ENCODE measurements around the gene NDUFS3.
"Not testable (repeated sequence)": the region's sequence is repeated elsewhere in the genome, so short reads cannot be mapped to it uniquely, and the experiment has no call there.

NDUFS3 gene

DNA sequence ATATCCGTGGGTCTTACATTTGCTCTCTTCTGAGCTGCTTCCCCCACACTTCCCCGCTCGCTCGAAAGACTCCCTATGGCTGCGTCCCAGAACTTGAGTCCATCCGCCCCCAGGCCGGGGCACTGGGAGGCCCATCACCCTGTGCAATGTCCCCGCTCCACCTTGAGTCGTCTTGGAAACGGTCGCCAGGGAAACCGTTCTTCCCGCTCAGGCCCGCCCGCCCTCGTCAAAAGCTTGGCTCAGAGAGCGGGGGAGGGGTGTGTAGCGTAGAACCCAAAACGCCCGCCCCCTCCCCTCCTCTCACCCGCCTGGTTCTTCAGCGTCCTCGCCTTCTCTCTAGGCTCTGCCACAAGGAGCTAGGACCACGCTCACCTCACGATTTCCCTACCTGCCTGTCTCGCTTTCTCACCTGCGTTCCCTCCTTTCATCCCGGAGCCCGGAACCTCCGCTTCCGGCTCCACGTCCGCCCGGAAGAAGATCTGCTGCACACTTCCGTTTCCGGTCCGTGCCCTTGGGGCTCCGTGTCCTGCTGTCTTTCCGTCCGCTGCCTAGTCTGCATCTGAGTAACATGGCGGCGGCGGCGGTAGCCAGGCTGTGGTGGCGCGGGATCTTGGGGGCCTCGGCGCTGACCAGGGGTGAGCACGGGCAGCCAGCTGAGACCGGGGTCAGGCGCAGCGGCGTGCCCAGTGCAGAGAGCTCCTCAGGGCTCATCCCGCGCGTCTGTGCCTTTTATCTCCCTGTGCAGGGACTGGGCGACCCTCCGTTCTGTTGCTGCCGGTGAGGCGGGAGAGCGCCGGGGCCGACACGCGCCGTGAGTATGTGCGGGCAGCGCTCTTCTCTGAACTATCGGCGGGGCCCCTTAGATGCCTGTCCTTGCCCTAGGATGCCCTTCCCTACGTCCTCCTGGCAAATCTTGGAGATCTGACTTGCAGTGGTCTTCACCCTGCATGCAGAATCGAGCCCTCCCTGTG lies at the start of gene NDUFS3, which contains the start of gene KBTBD4:
Gene NDUFS3 (plus strand): TSS at position 551 of the 971 bp plus-strand sequence. CDS start 18 bp downstream, at position 569.
Gene KBTBD4 (minus strand): TSS at position 447 of the 971 bp plus-strand sequence. CDS start 19 bp downstream, at position 428.
- DNase-seq, result peak; percentile 96

- DNase-seq, result no peak
Measured at GRCh38 chr11:47529951-47530350, 48.9 kb upstream of the NDUFS3 start.

DNA sequence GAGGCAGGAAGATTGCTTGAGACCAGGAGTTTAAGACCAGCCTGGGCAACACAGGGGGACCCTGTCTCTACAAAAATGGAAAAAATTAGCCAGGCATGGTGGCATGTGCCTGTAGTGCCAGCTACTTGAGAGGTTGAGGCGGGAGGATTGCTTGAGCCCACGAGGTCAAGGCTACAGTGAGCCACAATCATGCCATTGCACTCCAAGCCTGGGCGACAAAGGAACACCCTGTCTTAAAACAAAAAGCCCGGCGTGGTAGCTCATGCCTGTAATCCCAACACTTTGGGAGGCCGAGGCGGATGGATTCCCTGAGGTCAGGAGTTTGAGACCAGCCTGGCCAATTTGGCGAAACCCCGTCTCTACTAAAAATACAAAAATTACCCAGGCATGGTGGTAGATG lies 48.2 kb upstream of the NDUFS3 start:
- DNase-seq, result not testable (repeated sequence)

DNA sequence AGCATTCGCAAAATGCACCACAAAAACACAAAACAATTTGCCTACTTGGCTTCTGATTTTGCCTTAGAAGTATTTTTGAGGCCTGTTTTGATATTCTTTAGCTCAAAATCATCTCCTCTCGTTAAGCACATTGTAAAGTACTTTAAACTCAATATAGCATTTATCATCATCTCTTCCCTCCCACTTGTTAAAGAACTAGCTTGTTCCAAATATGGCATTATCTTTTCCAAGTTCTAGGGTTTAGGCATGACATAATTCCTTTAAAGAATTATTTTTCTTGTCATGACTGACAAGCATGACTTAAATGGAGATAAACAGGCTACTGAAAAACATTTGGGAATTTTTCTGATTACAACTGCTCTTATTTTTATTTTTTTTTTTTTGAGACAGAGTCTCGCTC lies 47.2 kb upstream of the NDUFS3 start:
- no peak for DNase-seq

- no peak for DNase-seq
Measured at GRCh38 chr11:47532597-47533213, 46.2 kb upstream of the NDUFS3 start.

DNA sequence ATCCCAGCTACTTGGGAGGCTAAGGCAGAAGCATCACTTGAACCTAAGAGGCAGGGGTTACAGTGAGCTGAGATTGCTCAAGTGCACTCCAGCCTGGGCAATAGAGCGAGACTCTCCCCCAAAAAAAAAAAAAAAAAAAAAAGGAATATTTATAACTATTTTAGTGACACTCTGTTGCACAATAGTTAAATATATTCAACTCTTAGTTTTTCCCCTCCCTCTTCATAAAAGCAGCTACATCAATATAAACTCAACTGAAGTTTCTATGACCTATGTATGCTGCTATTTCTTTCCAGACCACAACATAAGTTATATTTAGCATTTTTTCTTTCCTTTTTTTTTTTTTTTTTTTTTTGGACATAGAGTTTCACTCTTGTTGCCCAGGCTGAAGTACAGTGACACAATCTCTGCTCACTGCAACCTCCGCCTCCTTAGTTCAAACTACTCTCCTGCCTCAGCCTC lies 45.2 kb upstream of the NDUFS3 start:
- DNase-seq, result no peak

- no peak for DNase-seq
Measured at GRCh38 chr11:47534704-47535251, 44.1 kb upstream of the NDUFS3 start.

GRCh38 chr11:47536915-47537314 lies 42.0 kb upstream of the NDUFS3 start:
- no peak for DNase-seq

GRCh38 chr11:47538741-47539565 lies 39.9 kb upstream of the NDUFS3 start:
- DNase-seq, result peak; percentile 38

DNA sequence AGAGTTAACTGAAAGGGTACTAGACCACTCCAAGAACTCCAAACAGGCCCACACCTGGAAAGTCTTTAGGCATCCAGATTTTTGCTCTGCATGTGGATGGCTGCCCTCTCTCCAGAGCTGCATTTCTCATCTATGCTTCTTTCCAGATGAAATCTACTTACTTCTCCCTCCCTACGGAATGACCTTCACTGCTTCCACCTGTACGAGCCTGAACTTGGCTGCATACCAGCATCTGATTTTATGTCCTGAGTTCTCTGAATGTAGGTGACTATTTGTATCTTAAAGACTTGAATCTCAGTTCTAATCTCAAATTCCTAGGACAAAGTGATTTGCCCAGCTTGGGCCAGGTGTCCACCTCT lies 39.2 kb upstream of the NDUFS3 start:
- DNase-seq, result no peak

GRCh38 chr11:47541070-47541469 lies 37.8 kb upstream of the NDUFS3 start:
- no peak for DNase-seq

GRCh38 chr11:47545298-47545697 lies 33.6 kb upstream of the NDUFS3 start:
- DNase-seq, result peak; percentile 31

GRCh38 chr11:47546274-47546673 lies 32.6 kb upstream of the NDUFS3 start:
- DNase-seq, result peak; percentile 33

DNA sequence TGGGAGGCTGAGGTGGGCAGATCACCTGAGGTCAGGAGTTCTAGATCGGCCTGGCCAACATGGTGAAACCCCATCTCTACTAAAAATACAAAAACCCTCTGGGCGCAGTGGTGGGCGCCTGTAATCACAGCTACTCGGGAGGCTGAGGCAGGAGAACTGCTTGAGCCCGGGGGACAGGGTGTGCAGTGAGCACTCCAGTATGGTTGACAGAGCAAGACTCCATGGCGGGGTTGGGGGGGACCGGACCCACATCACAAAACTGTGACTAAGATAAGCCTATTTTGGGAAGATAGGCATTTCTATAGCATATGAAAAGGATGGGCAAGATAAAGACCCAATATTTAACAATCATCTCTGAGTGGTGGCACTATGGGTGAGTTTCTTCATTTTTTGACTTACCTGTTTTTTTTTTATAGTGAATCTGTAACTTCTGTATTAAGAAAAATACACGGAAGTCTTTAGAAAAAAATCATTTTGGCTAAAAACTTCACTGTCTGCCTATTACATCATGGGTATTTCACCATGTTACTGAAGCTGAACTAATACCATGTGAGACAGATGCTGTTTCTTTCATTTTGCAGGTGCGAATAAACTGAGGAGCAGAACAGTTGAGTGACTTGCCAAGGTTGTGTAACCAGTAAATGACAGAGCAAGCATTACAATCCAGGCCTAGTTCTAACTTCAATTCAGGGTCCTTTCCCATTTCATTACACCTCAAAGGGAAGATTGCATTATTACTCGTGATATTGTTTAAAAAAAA lies 28.4 kb upstream of the NDUFS3 start:
- DNase-seq, result peak; percentile 61

- DNase-seq, result no peak
Measured at GRCh38 chr11:47551086-47551485, 27.8 kb upstream of the NDUFS3 start.

DNA sequence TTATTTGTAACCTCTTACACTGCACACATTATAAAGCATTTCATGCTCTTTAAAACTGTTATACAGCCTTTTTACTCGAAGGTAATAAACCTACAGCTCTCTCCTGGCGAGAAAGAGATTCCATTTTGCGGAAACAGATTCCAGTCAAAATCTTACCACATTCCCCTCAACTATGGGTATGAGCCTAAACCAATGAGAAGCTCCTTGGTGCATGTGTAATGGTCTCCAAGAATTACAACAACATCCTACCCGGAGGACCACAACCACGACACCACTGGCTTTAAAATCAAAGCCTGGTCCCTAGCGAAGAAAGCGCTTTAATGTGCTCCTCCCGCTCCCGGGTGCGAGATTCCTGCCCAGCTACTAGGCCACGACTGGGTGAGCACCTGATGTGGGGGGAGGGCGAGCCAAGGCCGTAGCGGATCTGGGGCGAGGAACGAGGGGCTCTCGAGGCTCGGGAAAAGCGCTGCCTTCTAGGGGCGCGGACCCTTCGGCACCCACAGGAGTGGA lies 26.8 kb upstream of the NDUFS3 start:
- DNase-seq, result no peak

DNA sequence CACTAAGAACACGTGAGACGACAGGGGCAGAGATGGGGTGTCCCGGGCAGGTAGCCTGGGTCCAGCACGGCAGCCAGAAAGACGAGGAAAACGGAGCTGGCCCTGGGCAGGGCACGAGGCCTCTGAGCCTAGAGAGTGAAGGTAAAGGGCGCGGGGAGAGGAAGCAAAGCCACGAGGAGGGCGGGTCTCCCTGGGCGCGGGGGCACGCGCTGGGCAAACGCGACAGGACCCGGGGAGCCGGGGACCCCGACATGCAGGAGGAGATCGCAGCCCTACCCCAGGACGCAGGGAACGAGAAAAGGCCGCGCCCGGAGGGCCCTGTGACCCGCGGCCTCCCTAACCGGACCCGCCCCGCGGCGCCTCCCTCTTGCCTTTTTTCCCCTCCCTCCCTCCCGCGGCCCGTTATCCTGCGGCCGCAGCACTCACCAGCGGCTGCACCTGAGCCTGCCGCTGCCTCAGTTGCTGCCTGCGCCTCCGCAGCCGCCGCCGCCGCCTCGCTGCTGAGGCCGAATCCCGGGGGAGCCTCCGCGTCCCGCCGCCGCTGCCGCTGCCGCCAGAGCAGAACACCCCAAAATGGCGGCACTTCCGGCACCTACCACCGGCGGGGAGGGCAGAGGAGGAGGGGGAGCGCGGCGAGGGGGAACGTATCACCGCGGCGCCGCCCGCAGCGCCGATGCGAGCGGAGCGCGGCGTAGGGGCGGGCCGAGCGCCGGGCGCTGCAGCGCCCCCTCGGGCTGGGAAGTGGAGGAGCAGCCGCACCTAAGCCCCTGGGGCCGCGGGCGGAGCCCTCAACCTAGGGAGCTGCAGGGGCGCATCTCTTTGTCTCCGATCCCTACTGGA lies 26.1 kb upstream of the NDUFS3 start, which contains the start of gene CELF1:
Gene CELF1 (minus strand): TSS at position 567 of the 840 bp plus-strand sequence. CDS start 53,609 bp downstream, outside the sequence.
- DNase-seq, result peak; percentile 98

DNA sequence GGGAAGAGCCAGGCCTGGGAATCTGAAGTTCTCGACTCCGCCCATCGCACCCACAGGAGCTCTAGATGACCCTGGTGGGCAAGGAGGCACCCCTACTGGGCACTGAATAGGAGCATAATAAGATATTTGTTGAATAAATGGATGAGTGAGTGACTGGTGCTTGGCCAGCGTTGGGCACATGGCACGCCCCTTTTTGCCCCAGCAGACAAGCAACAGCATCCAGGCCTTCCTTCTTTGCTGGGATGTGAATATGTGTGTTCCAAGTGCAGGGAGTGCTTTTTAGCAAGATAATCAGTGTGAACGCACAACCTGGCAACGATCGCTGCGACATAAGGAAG lies 25.5 kb upstream of the NDUFS3 start:
- DNase-seq, result no peak

DNA sequence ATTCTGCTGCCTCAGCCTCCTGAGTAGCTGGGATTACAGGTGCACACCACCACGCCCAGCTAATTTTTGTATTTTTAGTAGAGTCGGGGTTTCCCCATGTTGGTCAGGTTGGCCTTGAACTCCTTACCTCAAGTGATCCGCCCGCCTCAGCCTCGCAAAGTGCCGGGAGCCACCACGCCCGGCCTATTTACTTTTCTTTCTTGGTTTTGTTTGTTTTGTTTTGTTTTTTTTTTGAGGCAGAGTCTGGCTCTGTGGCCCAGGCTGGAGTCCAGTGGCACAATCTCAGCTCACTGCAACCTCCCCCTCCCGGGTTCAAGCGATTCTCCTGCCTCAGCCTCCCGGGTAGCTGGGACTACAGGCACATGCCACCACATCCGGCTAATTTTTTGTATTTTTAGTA lies 21.9 kb upstream of the NDUFS3 start:
- not testable (repeated sequence) for DNase-seq

DNA sequence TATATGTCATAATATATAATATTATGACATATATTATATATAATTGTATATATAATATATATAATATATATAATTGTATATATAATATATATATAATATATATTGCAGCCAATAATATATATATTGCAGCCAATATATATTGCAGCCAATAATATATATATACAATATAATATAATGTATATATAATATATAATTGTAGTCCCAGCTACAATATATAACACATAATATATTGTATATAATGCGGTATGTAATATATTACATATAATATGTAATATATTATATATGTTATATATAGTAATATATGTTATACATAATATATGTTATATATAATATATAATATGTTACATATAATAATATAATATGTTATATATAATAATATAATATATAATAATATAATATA lies 20.2 kb upstream of the NDUFS3 start:
- no peak for DNase-seq

- no peak for DNase-seq
Measured at GRCh38 chr11:47560426-47560825, 18.4 kb upstream of the NDUFS3 start.

Measured in activated effector memory CD4-positive, alpha-beta T cell treated with anti-CD3 and anti-CD28 coated beads, Interleukin-2, amount 50 U/mL, for 16 hours (primary cell).